Neural cell (in vitro differentiated cells): ENCODE results near the gene ANXA10. TPM values are rescaled to one million over a fixed set of nuclear protein-coding genes. Genes with fewer than 3 reads are reported as not detected.

Experiments used
- H2AFZ ChIP-seq: fragments of 200-600, 300-800 bp; sonication (generic), shearing (Covaris generic); 2 replicates; pipeline ENCODE4 v1.6.0; 2014; ENCODE audit warnings: low read depth, mild to moderate bottlenecking, antibody characterized with exemption, low read length, moderate library complexity
- H3F3A ChIP-seq: fragments of 200-600 bp; shearing (Covaris generic); 2 replicates; pipeline ENCODE4 v1.6.1; 2016; ENCODE audit warnings: mild to moderate bottlenecking, moderate library complexity, mixed read lengths, antibody characterized with exemption, low read length; ENCODE audit not compliant: insufficient read depth, poor library complexity, severe bottlenecking
- H3K27ac ChIP-seq: fragments of 200-600, 300-800 bp; sonication (generic), shearing (Covaris generic); 2 replicates; pipeline ENCODE4 v1.5.1; 2014; ENCODE audit warnings: mild to moderate bottlenecking, low read length, moderate library complexity
- H3K27me3 ChIP-seq: fragments of 300-800, 200-600 bp; sonication (generic), shearing (Covaris generic); 2 replicates; pipeline ENCODE4 v1.6.0; 2014; ENCODE audit warnings: mild to moderate bottlenecking, low read depth, low read length, moderate library complexity; ENCODE audit not compliant: insufficient read depth
- H3K36me3 ChIP-seq: fragments of 300-800, 200-600 bp; sonication (generic), shearing (Covaris generic); 2 replicates; pipeline ENCODE4 v1.5.1; 2014; ENCODE audit warnings: mild to moderate bottlenecking, antibody characterized with exemption, low read length, moderate library complexity; ENCODE audit not compliant: insufficient read depth
- H3K4me2 ChIP-seq: fragments of 300-800, 200-600 bp; sonication (generic), shearing (Covaris generic); 2 replicates; pipeline ENCODE4 v1.6.0; 2014; ENCODE audit warnings: mild to moderate bottlenecking, low read length
- H3K4me3 ChIP-seq: fragments of 300-800, 200-600 bp; sonication (generic), shearing (Covaris generic); 2 replicates; pipeline ENCODE4 v1.5.1; 2014; ENCODE audit warnings: mild to moderate bottlenecking, low read length, moderate library complexity
- H3K79me2 ChIP-seq: fragments of 200-600 bp; shearing (Covaris generic); replicated peaks from 2 replicates; pipeline ENCODE4 v1.6.0; 2014; ENCODE audit warnings: mild to moderate bottlenecking, low read length, moderate library complexity; ENCODE audit not compliant: insufficient read depth
- H3K9ac ChIP-seq: fragments of 300-800, 200-600 bp; sonication (generic), shearing (Covaris generic); 2 replicates; pipeline ENCODE4 v1.6.1; 2016; ENCODE audit warnings: mild to moderate bottlenecking, low read length, mixed read lengths
- H3K9me2 ChIP-seq: fragments of 200-600 bp; shearing (Covaris generic); 2 replicates; pipeline ENCODE4 v1.6.1; 2016; ENCODE audit warnings: mild to moderate bottlenecking, low read length, mixed read lengths; ENCODE audit not compliant: insufficient read depth
- H3K9me3 ChIP-seq: fragments of 200-600, 300-800 bp; sonication (generic), shearing (Covaris generic); 2 replicates; pipeline ENCODE4 v1.6.1; 2016; ENCODE audit warnings: mild to moderate bottlenecking, mixed run types, low read length, moderate library complexity, mixed read lengths
- H4K20me1 ChIP-seq: fragments of 200-600 bp; shearing (Covaris generic); 2 replicates; pipeline ENCODE4 v1.6.1; 2016; ENCODE audit warnings: mild to moderate bottlenecking, mixed run types; ENCODE audit not compliant: insufficient read depth
- CTCF ChIP-seq: fragments of 450-650 bp; IDR thresholded peaks from 2 replicates; pipeline ENCODE4 v1.5.1; 2014; ENCODE audit warnings: antibody characterized with exemption, mild to moderate bottlenecking, moderate library complexity; ENCODE audit not compliant: poor library complexity, severe bottlenecking
- EP300 ChIP-seq: fragments of 450-650 bp; conservative IDR thresholded peaks from 2 replicates; pipeline ENCODE4 v1.6.1; 2014; ENCODE audit warnings: antibody characterized with exemption, mild to moderate bottlenecking, moderate library complexity; ENCODE audit not compliant: poor library complexity, severe bottlenecking
- EZH2 ChIP-seq: fragments of 200-600, 300-800 bp; shearing (Covaris generic), sonication (generic); IDR thresholded peaks from 2 replicates; pipeline ENCODE4 v1.6.1; 2014; ENCODE audit warnings: antibody characterized with exemption, low read length, borderline replicate concordance, mild to moderate bottlenecking; ENCODE audit not compliant: insufficient read depth, poor library complexity, severe bottlenecking
- MXI1 ChIP-seq: fragments of 450-650 bp; conservative IDR thresholded peaks from 2 replicates; pipeline ENCODE4 v1.6.1; 2014; ENCODE audit warnings: antibody characterized with exemption, mild to moderate bottlenecking; ENCODE audit not compliant: poor library complexity, severe bottlenecking
- POLR2AphosphoS5 ChIP-seq: IDR thresholded peaks from 2 replicates; pipeline ENCODE4 v1.6.1; 2012
- RAD21 ChIP-seq: fragments of 450-650 bp; conservative IDR thresholded peaks from 2 replicates; pipeline ENCODE4 v1.6.1; 2014; ENCODE audit warnings: antibody characterized with exemption, mild to moderate bottlenecking, moderate library complexity
- REST ChIP-seq: IDR thresholded peaks from 2 replicates; pipeline ENCODE4 v1.6.1; 2012; ENCODE audit warnings: borderline replicate concordance
- SMC3 ChIP-seq: fragments of 450-650 bp; conservative IDR thresholded peaks from 2 replicates; pipeline ENCODE4 v1.6.1; 2014; ENCODE audit warnings: antibody characterized with exemption, mild to moderate bottlenecking, moderate library complexity; ENCODE audit not compliant: poor library complexity
- TAF1 ChIP-seq: IDR thresholded peaks from 2 replicates; pipeline ENCODE4 v1.6.1; 2012; ENCODE audit warnings: low read depth
- polyA plus RNA-seq: library from polyadenylated mRNA; depleted of rRNA; stranded (reverse); fragments of >200 nt; gene quantifications from 2 replicates; pipeline ENCODE4 v1.2.3, GENCODE V29; 2014

ANXA10 gene
- polyA plus RNA-seq, 1 donor from 2014 or later: not detected

GRCh38 chr4:168057412-168057811 is 34.9 kb upstream of the ANXA10 start:
- TF ChIP-seq SMC3 (no peak), EZH2 (no peak), TAF1 (no peak), EP300 (no peak), RAD21 (no peak), MXI1 (no peak)
- no peaks in the 10 kb centered on the region for H3K9me2 ChIP-seq
- H2AFZ ChIP-seq: no peak overlapping the region
- H4K20me1 ChIP-seq: no peaks in the 10 kb centered on the region
- H3K27me3 ChIP-seq: no peaks in the 10 kb centered on the region
- no peak overlapping the region for H3K27ac ChIP-seq
- no peak overlapping the region for H3K4me2 ChIP-seq
- H3K9me3 ChIP-seq: no peaks in the 10 kb centered on the region
- no peaks in the 10 kb centered on the region for H3F3A ChIP-seq
- no peak overlapping the region for H3K4me3 ChIP-seq
- H3K9ac ChIP-seq: no peak overlapping the region
- no peaks in the 10 kb centered on the region for H3K79me2 ChIP-seq
- no peaks in the 10 kb centered on the region for H3K36me3 ChIP-seq

GRCh38 chr4:168059251-168059650 is 33.1 kb upstream of the ANXA10 start:
- Histone ChIP-seq H2AFZ (no peak overlapping the region), H3K27me3 (no peaks in the 10 kb centered on the region), H3K4me3 (no peak overlapping the region), H4K20me1 (no peaks in the 10 kb centered on the region), H3K9me2 (no peaks in the 10 kb centered on the region), H3K4me2 (no peak overlapping the region), H3K79me2 (no peaks in the 10 kb centered on the region), H3K9me3 (no peaks in the 10 kb centered on the region), H3K9ac (no peak overlapping the region), H3K36me3 (no peaks in the 10 kb centered on the region), H3F3A (no peaks in the 10 kb centered on the region), H3K27ac (no peak overlapping the region)
- TF ChIP-seq POLR2AphosphoS5 (no peak), EP300 (no peak), SMC3 (no peak)

DNA sequence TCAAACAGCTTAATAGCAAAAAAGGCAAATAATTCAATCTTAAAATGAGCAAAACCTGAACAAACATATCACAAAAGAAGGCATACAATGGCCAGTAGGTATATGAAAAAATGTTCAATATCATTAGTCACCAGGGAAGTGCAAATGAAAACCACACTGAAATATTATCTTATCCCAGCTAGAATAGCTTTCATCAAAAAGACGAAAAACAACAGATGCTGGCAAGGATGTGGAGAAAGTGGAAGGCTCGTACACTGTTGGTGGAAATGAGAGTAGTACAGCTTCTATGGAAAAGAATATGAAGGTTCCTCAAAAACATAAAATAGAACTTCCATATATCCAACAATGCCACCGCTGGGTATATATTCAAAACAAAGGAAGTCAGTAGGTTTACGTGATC is 29.3 kb upstream of the ANXA10 start:
- Histone ChIP-seq H4K20me1 (no peaks in the 10 kb centered on the region), H3K9me2 (no peaks in the 10 kb centered on the region), H3K79me2 (no peaks in the 10 kb centered on the region), H3F3A (no peaks in the 10 kb centered on the region), H3K9me3 (no peaks in the 10 kb centered on the region), H3K4me3 (no peak overlapping the region), H2AFZ (no peak overlapping the region), H3K9ac (no peak overlapping the region), H3K4me2 (no peak overlapping the region), H3K27me3 (no peaks in the 10 kb centered on the region), H3K27ac (no peak overlapping the region), H3K36me3 (no peaks in the 10 kb centered on the region)
- TF ChIP-seq TAF1 (no peak), RAD21 (no peak), EP300 (no peak), REST (no peak), CTCF (no peak)
